Stomach smooth muscle (tissue), 2 donors: ENCODE results near the gene ESR1.

ENCODE experiments used
- H3K27ac ChIP-seq: one replicate; pipeline ENCODE4 v1.7.0; 2013; ENCODE audit warnings: mild to moderate bottlenecking, low read length, inconsistent platforms
- H3K27me3 ChIP-seq, 2 donors: one replicate each; pipeline ENCODE4 v1.7.0; 2013; ENCODE audit warnings: low read length in 2 of 2; ENCODE audit not compliant: insufficient read depth in 2 of 2, control insufficient read depth in 1 of 2
- H3K36me3 ChIP-seq, 2 donors: one replicate each; pipeline ENCODE4 v1.7.0; 2013; ENCODE audit warnings: low read length in 2 of 2; ENCODE audit not compliant: control insufficient read depth in 2 of 2, insufficient read depth in 2 of 2
- H3K4me1 ChIP-seq: one replicate; pipeline ENCODE4 v1.7.0; 2013; ENCODE audit warnings: low read length; ENCODE audit not compliant: control insufficient read depth, insufficient read depth
- H3K4me3 ChIP-seq, 2 donors: one replicate each; pipeline ENCODE4 v1.7.0; 2013; ENCODE audit warnings: low read length in 2 of 2
- H3K9ac ChIP-seq, 2 donors: one replicate each; pipeline ENCODE4 v1.7.0; 2013; ENCODE audit warnings: low read length in 2 of 2, mild to moderate bottlenecking in 1 of 2
- H3K9me3 ChIP-seq, 2 donors: one replicate each; pipeline ENCODE4 v1.7.0; 2013; ENCODE audit warnings: low read length in 2 of 2; ENCODE audit not compliant: control insufficient read depth in 2 of 2
- donor health status: healthy.
- donor health status: Pancreatic carcinoma.

Gene ESR1

DNA sequence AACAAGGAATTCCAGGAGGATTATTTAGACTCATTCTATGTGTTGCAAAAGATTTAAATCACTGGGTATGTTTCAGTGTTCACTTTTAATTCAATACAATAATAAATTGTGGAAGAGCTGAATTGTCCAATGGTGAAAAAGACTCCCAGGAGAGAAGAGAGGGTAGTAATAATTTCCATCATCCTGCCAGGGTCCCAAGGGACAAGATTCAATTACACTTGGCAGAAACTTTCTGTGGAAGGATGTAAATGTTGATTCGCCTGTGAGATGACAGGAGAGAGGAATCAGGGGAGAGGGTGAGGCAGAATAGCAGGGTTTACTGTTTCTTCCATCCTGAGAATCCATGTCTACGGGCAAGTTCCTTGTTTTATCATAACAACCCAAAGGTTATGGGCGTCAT is 342.7 kb downstream of the ESR1 start:
- no peak overlapping the region for H3K4me3 ChIP-seq
- H3K9ac ChIP-seq: no peak overlapping the region
- H3K27me3 ChIP-seq: no peaks in the 10 kb centered on the region
- no peak overlapping the region for H3K27ac ChIP-seq
- peaks cover 3% of the 10 kb centered on the region for H3K4me1 ChIP-seq
- no peaks in the 10 kb centered on the region for H3K9me3 ChIP-seq
- peaks cover 60% of the 10 kb centered on the region in 2 donors for H3K36me3 ChIP-seq

- Histone ChIP-seq H3K9ac (no peak overlapping the region), H3K9me3 (no peaks in the 10 kb centered on the region), H3K4me1 (peaks cover under 1% of the 10 kb centered on the region), H3K27ac (no peak overlapping the region), H3K36me3 (peaks cover 54 to 59% of the 10 kb centered on the region in 2 donors), H3K27me3 (no peaks in the 10 kb centered on the region), H3K4me3 (no peak overlapping the region)
These were observed 344.4 kb downstream of the ESR1 start for GRCh38 chr6:152151920-152152319.

GRCh38 chr6:152154559-152155356 is 347.3 kb downstream of the ESR1 start:
- H3K4me3 ChIP-seq: no peak overlapping the region
- H3K36me3 ChIP-seq: peaks cover 32 to 38% of the 10 kb centered on the region in 2 donors
- H3K4me1 ChIP-seq: no peaks in the 10 kb centered on the region
- no peaks in the 10 kb centered on the region for H3K9me3 ChIP-seq
- H3K27ac ChIP-seq: no peak overlapping the region
- no peaks in the 10 kb centered on the region for H3K27me3 ChIP-seq
- no peak overlapping the region for H3K9ac ChIP-seq

DNA sequence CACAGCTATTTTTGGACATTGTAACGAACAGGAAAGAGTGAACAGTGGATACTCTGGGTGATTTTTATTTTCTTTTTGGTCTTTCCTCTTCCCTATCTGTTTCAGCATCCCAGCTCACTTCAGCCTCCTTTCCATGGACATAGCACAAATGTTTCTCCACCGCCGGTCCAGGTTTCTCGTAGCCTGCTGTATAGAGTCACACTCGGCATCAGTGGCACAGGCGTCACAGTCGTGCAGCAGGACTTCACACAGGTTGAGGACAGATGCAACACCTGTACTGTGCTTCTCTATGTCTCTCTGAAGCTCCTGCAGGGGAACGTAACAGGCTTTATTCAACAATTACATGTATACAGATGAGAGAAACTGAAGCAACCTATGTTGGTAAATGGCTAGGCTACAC is 348.3 kb downstream of the ESR1 start:
- no peaks in the 10 kb centered on the region for H3K9me3 ChIP-seq
- peaks cover 29 to 34% of the 10 kb centered on the region in 2 donors for H3K36me3 ChIP-seq
- no peak overlapping the region for H3K27ac ChIP-seq
- H3K27me3 ChIP-seq: no peaks in the 10 kb centered on the region
- H3K4me3 ChIP-seq: no peak overlapping the region
- no peak overlapping the region for H3K9ac ChIP-seq
- no peaks in the 10 kb centered on the region for H3K4me1 ChIP-seq

DNA sequence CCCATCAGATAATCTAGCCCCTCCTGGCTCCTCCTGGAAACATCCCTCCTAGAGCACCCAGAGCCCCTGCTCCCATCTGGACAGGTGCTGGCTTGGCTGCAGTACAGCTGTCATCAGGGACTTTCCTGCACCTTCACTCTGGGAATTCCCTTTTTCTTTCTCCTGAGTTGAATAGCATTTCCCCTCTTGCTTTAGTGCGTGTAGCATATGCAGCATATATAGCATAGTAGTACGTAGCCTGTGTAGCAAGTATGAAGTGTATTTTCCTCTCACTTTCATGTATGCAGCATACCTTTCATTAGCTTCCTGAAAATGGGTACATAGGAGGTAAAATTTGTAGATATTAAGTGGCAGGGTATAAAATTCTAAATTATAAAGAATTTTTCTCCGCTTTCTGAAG is 352.9 kb downstream of the ESR1 start:
- Histone ChIP-seq H3K4me3 (no peak overlapping the region), H3K9ac (no peak overlapping the region), H3K4me1 (no peaks in the 10 kb centered on the region), H3K36me3 (peaks cover 27 to 30% of the 10 kb centered on the region in 2 donors), H3K27ac (no peak overlapping the region), H3K27me3 (no peaks in the 10 kb centered on the region), H3K9me3 (no peaks in the 10 kb centered on the region)

GRCh38 chr6:152161501-152161900 is 354.0 kb downstream of the ESR1 start:
- Histone ChIP-seq H3K36me3 (peaks cover 29 to 31% of the 10 kb centered on the region in 2 donors), H3K27ac (no peak overlapping the region), H3K9me3 (no peaks in the 10 kb centered on the region), H3K27me3 (no peaks in the 10 kb centered on the region), H3K4me1 (no peaks in the 10 kb centered on the region), H3K9ac (no peak overlapping the region), H3K4me3 (no peak overlapping the region)

- Histone ChIP-seq H3K9ac (no peak overlapping the region), H3K27ac (no peak overlapping the region), H3K9me3 (no peaks in the 10 kb centered on the region), H3K4me3 (no peak overlapping the region), H3K27me3 (no peaks in the 10 kb centered on the region), H3K36me3 (peaks cover 25 to 32% of the 10 kb centered on the region in 2 donors), H3K4me1 (peaks cover 8% of the 10 kb centered on the region)
These were observed 357.5 kb downstream of the ESR1 start for GRCh38 chr6:152164957-152165356.

DNA sequence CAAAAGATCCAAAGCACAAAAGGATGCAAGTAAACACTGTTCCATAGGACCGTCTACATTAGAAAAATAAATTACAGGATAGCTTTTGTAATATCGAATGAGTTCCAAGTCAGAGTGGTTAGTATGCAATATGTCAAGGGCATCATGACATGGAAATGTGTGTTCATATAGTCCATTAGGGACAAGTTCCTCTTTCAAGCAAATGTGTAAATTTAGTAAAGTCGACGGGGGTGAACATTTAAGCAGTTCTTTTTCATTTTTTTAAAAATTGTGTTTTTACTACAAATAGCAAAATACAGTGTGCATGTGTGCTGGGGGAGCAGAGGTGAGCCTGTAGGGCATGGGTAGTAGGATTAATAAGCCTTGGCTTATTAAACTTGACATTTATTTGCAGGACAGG is 359.0 kb downstream of the ESR1 start:
- H3K4me3 ChIP-seq: no peak overlapping the region
- H3K4me1 ChIP-seq: peaks cover 8% of the 10 kb centered on the region
- no peak overlapping the region for H3K9ac ChIP-seq
- no peaks in the 10 kb centered on the region for H3K9me3 ChIP-seq
- no peak overlapping the region for H3K27ac ChIP-seq
- no peaks in the 10 kb centered on the region for H3K27me3 ChIP-seq
- peaks cover 31 to 32% of the 10 kb centered on the region in 2 donors for H3K36me3 ChIP-seq

GRCh38 chr6:152166897-152167296 is 359.4 kb downstream of the ESR1 start:
- H3K9ac ChIP-seq: no peak overlapping the region
- no peak overlapping the region for H3K4me3 ChIP-seq
- H3K36me3 ChIP-seq: peaks cover 30 to 31% of the 10 kb centered on the region in 2 donors
- no peak overlapping the region for H3K27ac ChIP-seq
- peaks cover 8% of the 10 kb centered on the region for H3K4me1 ChIP-seq
- no peaks in the 10 kb centered on the region for H3K9me3 ChIP-seq
- H3K27me3 ChIP-seq: no peaks in the 10 kb centered on the region

GRCh38 chr6:152167641-152168603 is 360.4 kb downstream of the ESR1 start:
- Histone ChIP-seq H3K4me1 (peaks cover 8% of the 10 kb centered on the region), H3K9me3 (no peaks in the 10 kb centered on the region), H3K4me3 (no peak overlapping the region), H3K36me3 (peaks cover 27 to 31% of the 10 kb centered on the region in 2 donors), H3K9ac (no peak overlapping the region), H3K27me3 (no peaks in the 10 kb centered on the region), H3K27ac (peak overlapping the region; percentile 3)
